ENCODE data around the gene SLC6A2.
"Not testable (repeated sequence)": the region's sequence is repeated elsewhere in the genome, so short reads cannot be mapped to it uniquely, and the experiment has no call there.

The SLC6A2 gene

DNA sequence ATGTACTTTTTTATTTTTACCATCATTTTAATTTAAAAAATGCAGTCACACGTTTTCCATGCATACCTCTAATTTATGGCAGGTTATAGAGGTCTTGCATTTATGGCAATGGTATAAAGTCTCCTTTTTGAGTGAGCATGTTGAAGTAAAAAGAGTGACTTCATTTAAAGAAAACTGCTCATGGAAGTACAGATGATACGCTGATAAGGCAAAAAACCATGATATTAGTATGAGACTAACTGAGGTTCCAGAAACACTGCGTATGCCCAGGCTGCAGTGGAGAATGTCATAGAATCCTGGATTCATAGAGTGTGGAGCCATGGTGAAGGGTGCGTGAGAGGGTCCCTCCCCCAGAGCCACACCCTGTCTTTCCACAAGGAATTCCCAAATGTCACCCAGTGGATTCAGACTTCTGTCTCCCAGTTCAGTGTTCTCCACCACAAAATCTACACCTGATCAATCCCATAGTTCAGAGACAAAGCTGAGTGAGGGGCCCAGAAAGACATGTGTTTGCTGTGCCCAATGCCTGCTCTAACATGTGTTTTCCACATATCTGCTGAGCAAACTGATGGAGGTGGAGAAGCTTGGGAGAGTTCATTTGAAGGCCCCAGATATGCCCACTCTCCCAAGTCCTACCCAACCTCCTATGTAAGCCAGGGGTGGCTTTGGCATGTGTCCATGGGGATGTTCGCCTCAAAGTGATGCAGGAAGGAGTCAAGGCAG, 69.4 kb downstream of the SLC6A2 start:
- no peak for FAIRE-seq

DNA sequence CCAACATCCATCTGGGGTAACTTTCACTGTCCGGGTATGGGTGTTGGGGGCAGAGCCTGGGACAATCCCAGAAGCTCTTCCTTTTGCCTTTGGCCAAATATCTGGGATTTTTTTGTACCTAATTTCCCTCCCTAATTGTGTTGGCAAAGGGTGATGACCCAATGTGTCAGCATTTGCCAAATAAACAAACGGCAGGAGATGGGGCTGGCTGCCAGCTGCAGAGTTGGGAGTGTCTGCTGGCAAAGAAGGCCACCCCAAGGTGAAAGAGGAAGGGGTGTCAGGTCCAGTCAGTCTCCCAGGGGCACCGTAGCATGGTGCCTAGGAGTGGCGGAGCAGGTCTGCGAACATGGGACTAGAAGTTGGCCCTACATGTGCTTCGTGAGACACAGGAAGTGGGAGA, 73.0 kb downstream of the SLC6A2 start:
- no peak for FAIRE-seq

DNA sequence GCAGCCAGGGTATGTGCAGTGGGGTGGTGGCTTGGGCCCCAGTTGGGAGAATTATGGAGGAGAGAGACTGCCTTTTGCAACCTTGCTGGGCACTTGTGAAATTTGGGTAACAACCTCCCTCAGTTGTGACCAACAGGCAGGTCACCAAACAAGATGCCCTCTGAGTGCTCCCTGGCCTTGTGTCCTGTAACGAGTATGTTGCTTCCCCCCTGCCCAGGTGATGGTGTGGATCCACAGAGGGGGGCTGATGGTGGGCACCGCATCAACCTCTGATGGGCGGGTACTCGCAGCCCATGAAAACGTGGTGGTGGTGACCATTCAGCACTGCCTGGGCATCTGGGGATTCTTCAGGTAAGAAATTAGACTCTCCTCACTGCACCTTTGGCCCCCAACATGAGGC, 74.3 kb downstream of the SLC6A2 start:
- no peak for FAIRE-seq

DNA sequence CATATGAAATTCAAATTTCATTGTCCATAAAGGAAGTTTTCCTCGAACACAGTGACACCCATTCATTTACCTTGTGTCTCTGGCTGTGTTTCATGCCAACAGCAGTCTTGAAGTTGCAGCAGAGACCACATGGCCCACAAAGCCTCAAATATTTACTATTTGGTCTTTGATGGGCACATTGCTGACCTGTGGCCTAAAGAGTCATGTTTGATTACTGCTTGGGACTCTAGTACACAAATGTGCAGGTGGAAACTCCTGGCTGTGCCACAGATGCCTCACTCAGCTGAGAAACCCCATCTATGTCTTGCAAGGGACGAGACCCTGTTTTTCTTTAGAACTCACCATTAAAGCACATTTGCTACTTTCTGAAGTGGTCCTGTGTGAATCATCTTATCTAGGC, 76.7 kb downstream of the SLC6A2 start:
- no peak for FAIRE-seq

DNA sequence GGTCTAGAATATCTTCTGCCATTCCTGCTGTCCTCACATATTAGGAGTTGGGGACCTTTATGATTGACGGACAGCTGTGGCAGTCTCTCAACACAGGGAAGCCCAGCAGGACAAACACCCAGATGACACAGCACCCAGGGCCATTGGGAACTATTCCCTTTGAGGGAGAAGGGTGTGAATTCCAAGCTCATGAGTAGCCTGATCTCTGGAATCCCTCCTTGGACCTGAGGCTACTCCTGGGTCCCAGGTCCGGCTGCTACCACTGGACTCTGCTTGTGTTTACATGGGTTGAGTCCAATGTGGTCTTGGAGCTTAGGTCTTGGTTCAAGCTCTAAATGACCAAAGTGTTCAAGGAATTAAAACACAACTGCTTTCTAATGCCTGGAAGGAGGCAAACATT, 78.9 kb downstream of the SLC6A2 start:
- no peak for FAIRE-seq

DNA sequence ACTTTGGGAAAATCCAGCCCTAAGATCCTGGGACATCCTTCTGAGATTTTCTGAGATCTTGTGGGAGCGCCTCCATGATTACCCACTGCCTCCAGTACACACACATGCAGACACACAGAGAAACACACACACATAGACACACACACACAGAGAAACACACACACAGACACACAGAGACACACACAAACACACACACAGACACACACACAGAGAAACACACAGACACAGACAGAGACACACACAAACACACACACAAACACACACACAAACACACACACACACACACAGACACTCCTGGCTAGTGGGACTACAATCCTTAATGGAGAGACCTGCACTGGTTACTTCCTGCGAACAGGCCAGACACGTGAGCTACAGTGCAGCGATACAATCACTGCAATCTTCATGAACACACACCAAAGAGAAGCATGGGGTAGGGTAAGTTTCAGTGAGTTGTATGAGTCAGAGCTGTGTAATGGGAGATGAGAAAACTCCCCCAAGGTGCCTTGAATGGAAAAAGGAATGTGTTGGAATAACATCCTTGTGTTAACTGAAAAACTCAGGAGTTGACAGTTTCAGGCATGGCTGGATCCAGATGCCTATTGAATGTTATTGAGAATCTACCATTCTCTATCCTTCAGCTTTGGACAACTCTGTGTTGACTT, 79.5 kb downstream of the SLC6A2 start:
- FAIRE-seq: no peak

DNA sequence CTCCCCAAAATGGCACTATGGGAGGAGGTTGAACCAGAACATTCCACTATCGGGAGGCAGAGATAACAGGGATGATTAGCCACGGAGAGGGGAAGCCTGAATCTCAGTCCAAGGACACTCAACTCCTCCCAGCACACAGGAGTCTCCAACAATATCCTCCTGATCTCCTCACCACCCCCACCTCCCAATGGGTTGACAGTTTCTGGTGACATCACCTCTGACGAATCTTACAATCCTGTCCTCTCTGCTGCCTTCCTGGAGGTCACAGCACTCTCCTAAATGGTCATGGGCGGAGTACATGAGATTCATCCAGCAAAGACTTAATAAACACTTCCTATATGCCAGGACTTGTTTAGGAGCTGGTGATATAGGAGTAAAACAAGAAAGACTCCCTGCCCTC, 80.9 kb downstream of the SLC6A2 start:
- FAIRE-seq: no peak

DNA sequence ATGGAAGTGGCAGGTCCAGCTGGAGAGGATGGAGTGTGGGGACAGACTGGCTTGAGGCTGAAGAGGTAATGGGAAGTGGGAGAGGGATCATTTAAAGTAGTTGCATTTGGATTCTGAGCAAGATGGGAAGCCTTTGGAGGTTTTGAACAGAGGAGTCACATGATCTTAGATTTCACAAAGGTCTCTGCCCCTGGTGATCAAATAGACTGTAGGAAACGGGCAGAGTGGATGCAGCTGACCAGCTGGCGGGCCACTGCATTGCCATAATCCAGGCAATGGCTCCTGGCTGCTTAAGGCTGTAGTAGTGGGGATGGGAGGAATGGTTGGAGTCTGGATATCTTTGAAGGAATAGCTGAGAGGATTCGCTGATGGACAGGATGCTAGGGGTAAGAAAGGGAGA, 81.5 kb downstream of the SLC6A2 start:
- FAIRE-seq: no peak

DNA sequence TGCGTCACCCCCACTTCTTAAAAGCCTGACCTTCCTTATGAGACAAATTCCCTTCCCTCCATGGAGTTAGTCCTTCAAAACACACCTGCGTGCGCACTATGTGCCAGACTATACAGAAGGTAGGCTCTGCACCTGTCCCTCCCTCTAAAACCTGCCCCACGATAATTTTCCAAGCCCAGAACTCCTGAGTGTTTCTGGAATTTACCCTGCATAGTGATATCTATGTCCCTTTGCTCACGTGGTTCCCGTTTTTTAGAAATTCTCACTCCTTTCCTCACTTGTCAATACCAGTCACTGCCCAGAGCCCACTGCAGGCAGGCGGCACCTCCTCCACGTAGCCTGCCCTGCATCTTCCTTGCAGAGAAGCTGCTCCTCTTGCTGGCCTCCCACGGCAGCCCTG, 82.2 kb downstream of the SLC6A2 start:
- FAIRE-seq: no peak

DNA sequence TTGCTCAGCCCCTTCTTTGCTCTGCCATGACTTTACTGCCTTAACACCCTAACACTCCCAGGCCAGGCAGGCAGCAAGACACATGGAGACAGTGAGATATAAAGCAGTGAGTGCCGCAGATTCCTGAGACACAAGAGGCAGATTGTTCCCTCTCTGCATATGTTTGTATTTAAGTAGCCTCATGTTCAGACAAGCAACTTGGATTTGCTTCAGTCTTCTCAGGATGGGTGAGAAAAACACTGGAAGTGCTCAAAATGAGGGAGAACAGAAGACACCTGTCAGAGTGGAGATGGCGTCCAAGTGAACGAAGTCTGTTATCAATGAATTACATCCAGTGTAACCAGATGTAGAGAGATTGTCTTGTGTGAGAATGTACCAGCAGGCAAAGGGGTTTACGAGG, 90.3 kb downstream of the SLC6A2 start:
- FAIRE-seq: no peak

DNA sequence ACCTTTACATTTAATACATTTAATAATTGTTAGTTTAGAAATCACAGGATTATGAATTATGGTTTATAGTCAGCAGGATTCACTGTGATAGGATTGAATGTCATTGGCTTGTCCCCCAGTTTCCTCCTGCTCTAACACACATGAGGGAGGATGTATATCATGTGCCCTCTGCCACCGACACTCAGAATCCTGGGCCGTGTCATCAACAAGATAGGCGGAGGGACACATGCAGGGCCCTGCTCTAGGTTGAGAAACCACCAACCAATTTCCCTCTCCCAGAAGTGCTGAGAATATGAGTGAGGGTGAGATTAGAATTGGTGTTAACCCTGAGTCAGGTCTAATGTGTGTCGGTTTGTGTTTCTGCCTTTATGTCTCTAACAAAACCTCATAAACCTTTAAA, 92.0 kb downstream of the SLC6A2 start:
- no peak for FAIRE-seq

DNA sequence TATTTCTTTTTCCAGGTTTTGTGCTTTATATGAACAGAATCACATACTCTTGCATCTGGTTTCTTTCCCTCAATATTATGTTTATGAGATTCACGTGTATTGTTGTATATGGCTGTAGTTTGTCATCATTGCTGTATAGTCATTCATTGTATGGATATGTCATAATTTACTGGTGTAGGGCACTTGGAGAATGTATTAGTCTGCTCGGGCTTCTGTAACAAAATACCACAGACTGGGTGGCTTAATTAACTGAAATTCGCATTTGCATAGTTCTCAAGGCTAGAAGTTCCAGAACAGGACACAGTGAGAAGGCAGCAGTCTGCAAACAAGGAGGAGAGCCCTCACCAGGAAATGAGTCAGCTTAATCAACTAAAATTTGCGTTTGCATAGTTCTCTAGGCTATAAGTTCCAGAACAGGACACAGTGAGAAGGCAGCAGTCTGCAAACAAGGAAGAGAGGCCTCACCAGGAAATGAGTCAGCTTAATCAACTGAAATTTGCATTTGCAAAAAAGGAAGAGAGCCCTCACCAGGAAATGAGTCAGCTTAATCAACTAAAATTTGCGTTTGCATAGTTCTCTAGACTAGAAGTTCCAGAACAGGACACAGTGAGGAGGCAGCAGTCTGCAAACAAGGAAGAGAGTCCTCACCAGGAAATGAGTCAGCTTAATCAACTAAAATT, 96.8 kb downstream of the SLC6A2 start:
- FAIRE-seq: not testable (repeated sequence)

DNA sequence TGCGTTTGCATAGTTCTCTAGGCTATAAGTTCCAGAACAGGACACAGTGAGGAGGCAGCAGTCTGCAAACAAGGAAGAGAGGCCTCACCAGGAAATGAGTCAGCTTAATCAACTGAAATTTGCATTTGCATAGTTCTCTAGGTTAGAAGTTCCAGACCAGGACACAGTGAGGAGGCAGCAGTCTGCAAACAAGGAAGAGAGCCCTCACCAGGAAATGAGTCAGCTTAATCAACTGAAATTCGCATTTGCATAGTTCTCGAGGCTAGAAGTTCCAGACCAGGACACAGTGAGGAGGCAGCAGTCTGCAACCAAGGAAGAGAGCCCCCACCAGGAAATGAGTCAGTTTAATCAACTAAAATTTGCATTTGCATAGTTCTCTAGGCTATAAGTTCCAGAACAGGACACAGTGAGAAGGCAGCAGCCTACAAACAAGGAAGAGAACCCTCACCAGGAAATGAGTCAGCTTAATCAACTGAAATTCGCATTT, 97.4 kb downstream of the SLC6A2 start:
- not testable (repeated sequence) for FAIRE-seq

Measured in TTC549 (cell line).